Myocyte (in vitro differentiated cells): ENCODE measurements around the gene HAAO. TPM values are rescaled to one million over a fixed set of nuclear protein-coding genes. Genes with fewer than 3 reads are reported as not detected.

Source experiments
- DNase-seq: peaks from one replicate; pipeline ENCODE4 v3.0.0-alpha.2; 2012; ENCODE audit warnings: low read depth
- total RNA-seq: library from RNA; depleted of rRNA; stranded (reverse); fragments of >200 nt; gene quantifications from 2 replicates; pipeline ENCODE4 v1.2.3, GENCODE V29; 2014

Gene HAAO
- total RNA-seq, 1 donor from 2014 or later, result not detected

DNA sequence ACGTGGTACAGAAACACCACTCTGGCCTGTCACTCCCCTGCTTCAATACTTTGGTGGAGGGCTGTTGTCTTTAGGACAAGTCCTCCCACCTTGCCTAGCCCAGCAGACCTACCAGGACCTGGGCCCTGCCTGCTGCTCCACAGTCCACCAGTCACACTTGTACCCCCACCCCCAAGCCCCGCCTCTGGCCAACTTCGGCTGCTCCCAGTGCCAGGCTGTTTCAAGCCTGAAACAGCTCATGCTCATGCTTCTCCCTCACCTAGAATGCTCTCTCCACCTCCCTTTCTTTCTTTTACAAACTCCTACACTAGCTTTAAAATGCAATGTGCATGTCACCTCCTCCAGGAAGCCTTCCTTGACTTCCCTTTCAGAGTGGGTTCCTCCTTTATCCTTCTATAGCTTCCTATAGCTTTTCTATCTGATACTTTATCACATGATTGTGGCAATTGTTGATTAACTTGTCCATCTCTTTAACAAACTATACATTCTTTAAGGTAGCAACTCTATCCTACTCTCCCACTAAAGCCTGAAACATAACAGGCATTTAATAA, 23.6 kb downstream of the HAAO start:
- no peak for DNase-seq

DNA sequence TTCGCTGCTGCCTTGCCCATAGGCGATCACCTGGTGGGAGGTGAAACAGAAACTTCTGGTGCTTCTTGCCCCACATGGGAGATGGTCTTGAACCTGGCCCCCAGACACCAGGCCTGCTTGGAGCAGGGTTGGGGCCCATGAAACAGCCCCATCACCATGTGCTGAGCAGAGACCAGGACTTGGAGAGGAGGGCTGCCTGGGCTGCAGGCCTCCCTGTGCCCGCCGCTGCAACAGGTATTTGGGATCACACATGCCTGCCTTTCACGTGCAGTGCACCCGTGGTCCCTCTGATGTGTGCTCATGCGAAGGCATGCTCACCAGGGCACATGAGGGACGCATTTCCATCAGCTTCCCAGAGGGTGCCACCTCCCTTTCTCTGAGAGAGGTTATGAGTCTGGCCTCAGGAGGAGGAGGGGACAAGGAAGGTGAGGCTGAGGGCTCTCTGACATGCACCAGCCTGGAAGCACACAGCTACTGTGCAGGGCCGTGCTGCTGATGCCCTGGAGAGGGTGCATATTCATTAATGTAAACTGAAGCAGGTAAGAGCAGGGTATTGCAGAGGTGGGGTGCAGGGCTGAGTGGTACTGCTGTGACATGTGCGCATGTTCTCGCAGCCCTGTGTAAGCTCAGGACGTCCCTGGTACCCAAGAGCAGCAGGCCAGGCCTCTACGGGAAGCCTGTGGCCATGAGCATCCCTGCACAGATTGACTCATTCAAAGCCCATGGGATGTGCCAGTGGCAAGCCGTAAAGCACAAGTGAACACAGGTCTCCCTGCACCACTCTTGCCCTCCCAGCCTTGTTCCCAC, 24.3 kb downstream of the HAAO start:
- DNase-seq, result no peak

DNA sequence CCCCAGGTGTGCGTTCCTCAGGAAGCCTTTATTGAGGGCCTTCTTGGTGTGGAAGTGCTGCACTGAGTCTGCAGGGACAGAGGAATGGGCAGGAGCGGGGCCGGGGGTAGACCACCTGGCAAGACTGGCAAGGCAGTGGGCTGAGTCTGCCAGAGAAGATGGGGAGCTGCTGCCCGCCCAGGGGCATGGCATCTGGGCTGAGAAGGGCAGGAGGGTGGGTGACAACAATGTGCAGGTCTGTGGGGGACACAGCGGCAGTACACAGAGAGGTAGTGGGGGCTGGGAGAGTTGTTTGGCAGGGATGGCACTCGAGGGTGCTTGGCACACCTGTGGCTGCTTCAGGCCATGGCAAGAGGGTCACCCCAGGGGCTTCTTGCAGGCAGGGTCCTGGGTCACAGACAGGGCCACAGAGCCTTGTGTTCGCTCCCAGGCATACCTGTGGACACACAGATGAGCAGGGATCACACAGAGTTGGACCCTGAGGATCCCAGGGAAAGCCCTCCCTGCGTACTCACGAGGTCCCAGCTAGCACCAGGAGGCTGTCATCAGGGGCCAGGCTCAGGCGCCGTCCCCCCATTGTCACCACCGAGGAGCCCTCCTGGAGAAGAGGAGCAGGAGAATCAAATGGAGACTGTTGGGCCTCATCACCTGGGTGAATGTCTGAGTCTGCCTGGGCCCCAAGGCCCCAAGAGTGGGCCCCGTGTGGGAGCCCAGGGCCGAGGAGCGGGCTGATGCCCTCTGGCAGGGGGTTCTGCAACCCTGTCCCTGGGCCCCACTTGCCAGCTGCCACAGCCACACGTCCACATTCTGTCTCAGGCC, 25.1 kb downstream of the HAAO start:
- no peak for DNase-seq

DNA sequence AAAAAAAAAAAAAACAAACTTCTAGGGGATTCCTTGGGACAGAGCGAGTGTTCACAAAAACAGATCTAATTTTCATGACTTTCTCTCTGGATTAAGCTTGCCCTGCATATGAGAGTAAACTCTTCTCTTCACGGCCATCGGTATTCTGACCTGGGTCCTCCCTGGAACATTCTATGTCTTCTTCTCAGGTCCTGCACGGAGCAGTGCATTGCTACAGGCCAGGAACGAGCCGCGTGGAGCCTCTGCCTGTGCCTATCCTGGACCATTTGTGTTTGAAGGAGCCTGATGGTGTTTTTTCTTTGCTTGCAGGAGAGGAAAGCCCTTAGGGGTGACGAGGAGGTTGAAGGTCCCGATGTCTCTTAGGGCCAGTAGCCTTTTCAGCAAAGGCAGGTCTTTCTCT, 26.7 kb downstream of the HAAO start:
- DNase-seq, result no peak

DNA sequence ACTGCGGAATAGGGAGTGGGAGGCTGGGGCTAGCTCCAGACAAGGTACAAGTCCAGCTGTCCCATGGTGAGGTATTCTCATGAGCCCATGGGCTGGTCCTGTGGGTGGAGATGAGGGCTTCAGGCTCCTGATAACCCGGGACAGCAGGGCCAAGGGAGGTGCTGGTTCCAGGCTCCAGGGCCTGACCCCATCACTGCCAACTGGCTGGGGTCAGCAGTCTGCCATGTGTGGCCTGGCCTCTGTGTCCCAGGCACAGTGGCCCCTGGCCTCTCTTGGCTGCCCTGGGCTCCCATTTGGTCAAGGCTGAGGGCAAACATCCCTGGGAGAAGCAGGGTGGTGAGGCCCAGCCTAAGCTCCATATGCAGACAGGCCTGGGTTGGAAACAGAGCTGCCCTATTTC, 27.5 kb downstream of the HAAO start:
- no peak for DNase-seq

DNA sequence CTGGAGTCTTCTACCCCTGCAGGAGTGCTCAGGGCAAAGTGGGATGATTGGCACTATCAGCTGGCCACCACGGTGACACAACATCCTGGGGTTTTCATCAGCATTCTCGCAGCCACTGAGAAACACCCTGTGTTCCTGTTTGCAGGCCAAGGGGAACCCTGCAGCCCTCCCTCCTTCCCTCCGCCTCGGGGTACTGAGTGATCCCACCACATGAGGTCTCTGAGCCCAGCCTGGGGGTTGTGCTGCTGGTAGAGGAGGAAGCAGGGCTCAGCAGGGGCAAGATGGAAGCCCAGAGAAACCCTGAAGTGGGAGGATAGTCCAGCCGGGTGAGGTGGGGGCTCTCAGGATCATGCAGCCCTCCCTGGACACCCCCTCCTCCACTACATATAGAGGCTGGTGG, 28.3 kb downstream of the HAAO start, which contains the start of gene OXER1:
OXER1 (minus strand) TSS at position 40 of the 400 bp plus-strand sequence. CDS start 73 bp downstream, outside the sequence.
- peak; percentile 88 for DNase-seq

DNA sequence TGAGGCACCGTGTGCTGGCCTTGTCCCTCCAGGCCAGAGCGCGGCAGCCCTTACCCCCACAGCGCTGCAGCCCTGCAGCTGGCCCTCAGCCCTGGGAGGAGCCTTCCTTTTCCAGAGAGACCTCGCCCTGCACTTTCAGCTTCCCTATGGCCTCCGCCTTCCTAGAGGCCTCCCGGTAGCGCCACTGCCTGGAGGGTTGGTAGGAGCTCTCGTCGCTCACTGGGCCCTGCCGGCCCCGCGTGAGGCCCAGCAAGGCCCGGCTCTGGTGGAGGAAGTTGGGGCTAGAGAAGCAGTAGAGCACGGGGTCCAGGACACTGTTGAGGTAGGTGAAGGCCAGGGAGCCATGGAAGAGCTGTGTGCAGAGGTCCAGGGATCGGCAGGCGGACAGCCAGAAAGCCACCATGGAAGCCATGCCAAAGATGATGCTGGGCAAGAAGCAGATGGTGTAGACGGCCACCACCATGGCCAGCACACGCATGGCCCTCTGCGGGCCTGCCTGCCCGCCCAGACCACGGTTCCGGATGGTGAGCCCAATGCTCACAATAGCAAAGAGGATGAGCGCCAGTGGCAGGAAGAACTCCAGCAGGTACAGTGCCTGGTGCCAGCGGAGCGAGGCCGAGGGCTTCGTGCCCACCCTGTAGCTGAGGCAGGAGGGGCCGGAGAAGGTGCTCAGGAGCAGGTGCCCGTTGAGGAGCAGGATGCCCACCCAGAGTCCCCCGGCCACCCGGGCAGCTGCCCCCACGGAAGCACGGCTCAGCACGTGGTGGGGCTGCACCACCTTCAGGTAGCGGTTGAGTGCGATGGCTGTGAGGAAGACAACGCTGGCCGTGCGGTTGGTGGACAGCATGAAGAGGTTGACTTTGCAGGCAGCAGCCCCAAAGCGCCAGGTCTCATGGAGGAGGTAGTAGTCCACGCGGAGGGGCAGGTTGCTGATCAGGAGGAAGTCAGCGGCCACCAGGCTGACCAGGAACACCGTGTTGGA, 29.3 kb downstream of the HAAO start:
- DNase-seq, result no peak

DNA sequence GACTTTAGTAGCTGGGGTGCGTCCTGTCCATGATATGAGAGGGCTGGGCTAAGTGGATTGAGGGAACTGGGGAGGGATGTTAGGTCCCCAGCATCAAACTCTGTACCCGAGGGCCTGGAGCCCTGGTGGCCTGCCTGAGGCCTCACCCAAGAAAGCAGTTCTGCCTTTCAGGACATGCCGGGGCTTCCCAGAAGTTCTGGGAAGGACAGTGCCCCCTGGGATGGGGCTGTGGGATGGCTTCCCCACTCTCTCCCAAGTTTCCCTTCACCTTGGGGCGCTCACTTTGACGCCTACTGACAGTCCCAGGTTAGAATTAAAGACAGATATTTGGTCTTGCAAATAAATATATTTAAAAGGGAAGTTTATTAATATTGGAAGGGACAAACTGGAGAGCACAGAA, 30.2 kb downstream of the HAAO start:
- DNase-seq, result no peak

DNA sequence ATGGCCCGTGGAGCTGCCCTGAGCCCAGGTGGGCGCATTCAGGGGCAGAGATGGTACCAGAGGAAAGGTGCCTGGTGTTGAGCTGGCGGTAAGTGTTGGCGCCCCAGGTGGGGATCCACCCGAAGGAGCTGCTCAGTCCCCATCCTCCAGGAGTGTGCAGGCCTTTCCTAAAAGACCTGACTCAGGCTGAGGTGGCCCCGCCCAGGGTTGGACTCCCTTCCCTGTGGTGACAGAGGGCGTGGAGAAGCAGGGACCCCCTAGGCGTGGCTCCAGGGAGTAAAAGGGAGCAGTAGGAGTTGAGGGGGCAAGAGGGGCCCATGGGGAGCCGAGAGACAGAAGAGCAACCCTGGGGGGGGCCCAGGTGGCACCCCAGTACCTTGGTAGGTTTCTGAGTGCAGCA, 30.8 kb downstream of the HAAO start:
- no peak for DNase-seq

DNA sequence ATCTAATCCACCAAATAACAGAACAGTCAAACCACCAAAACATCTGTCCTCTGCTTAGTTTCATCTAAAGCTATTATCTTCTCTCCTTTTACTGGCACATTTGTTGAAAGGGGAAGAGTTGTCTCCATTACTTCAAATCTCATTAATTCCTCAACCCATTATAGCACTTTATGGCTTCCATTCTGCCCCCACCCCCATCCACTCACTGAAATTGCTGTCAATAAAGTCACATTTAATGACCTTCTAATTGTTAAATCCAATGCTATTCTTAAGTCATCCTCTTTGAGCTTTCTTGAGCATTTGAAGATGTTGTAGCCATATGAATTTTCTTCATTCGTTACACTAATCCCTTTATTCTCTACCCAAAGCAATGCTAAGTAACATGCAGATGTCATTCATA, 33.6 kb downstream of the HAAO start:
- DNase-seq, result no peak

DNA sequence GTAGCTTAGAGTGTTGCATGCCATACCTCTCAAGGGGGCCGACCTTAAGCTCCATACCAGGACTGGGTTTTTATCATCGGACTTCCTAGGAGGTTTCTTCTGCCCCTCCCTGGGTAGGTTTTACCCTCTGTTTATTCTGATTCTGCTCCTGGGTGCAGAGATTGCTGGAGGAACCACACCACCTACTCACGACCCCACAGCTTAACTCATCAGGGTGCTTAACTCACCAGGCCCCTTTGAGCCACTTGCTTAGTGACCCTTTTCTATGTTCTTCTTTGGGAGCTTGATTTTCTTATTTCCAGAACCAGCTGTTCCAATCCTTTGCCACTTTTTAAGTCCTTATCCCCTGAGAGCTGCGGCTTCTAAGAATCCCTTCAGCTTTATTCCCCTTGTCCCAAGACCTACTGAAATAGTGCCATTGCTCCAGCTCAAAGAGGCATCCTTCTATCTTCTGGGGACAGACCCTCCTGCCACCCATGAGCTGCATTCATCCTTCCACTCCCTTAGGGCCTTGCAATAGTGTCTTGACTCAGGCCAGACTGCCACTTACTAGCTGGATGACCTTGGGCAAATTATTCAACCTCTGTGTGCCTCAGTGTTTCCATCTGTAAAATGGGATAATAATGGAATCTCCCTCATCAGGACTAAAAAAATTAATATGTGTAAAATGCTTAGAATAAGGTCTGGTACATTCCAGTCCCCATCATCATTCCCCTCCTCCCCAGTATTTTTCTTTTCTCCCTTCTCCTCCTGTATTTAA, 34.2 kb downstream of the HAAO start:
- DNase-seq, result no peak

DNA sequence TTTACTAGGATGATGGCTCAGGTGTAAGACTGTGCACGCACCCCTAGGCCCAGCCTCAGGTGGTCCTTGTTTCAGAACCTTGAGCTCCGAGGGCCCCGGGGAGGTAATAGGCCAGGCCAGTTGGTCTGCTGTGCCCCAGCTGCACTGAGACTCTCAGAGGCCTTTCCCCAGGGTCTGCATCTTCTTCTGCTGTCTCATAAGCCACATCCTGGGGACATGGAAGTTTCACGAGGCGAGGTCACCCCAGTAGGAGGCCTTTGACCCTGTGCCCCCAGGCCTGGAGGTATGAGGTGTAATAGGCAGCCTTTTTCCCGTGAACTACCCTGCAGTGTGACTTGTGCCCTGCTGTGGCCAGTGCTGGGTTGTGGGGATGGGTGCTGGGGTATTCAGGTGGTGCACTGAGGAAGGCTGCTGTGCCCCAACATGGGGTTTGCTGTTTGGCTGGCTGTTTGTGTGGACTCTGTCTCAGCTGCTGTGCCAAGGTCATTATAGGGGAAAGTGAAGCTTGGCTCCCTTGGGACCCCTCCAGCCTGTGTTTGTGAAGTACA, 35.3 kb downstream of the HAAO start:
- peak; percentile 45 for DNase-seq

DNA sequence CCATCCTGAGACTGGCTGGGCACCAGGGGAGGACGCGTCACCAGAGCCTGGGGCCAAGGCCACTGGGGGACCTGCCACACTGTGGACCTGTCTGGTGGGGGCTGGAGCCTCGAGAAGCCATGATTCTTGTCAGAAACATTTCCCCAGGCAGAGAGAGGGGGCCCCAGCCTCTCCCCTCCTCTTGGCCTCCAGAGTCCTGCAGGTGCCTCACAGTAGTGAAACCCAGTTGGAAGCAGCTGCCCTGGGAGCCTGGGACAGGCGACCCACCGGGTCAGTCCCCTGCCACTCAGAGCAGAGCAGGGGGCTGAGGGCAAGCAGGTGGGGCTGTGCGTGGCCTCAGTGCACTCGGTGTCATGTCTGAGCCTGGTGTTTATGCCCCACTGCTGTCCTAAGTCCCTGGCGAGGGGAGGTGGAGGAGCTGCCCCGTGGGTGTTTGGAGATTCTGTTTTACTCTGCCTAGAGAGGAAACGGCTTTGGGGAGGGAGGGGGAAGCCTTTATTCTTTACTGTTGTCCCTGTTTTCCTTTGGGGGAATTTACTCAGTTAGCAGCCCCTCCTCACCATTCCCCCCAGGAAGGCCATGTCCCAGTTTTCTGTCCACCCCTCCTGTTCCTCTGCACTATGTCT, 36.1 kb downstream of the HAAO start:
- DNase-seq, result no peak

DNA sequence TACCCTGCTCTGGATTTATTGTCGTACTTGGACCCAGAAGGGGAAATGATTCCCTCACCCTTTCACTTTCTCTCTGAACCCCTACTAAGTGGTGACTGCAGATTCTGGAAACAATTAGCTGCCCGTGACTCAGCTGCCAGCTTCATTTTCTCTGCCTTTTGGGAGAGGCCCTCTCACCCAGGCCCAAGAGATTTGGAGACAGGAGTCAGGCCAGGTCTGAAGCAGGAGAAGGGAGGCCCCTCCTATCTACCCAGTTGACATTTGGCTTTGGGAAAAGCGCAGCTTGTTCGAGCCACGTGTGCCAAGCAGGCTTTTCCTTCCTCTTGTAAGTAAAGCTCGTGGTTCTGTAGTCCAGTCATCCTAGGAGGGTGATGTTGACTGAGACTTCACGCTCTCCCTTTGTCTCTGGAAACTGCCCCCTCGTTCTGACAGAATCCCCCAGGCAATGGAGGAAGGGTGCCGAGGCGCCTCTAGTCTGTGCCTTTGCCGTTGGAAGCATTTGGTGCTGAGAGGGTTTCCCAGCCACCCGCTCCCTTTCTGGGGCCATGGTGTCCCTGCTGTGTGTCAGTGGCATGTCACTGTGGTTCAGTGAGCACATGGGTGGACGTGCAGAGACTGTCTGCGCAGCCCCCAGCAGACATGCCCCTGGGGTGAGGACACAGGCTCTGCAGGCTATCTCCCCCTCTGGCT, 37.0 kb downstream of the HAAO start:
- DNase-seq, result no peak

DNA sequence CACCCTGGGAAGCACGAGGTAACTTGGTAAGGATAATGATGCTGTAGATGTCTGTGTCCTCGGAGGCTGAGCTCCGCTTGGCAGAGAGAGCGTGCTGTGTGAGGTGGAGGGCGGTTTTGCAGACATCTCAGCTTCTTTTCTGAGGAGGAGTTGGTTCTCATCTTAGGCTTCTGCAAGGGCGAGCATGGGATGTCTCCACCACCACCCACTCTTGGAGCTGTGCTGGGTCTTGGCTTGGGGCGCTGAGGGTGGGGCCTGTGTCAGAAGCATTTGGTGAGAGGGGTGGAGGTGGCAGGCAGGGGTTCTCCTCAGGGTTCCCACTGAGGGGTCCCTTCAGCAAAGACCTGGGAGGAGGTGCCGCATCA, 37.6 kb downstream of the HAAO start:
- DNase-seq, result no peak

DNA sequence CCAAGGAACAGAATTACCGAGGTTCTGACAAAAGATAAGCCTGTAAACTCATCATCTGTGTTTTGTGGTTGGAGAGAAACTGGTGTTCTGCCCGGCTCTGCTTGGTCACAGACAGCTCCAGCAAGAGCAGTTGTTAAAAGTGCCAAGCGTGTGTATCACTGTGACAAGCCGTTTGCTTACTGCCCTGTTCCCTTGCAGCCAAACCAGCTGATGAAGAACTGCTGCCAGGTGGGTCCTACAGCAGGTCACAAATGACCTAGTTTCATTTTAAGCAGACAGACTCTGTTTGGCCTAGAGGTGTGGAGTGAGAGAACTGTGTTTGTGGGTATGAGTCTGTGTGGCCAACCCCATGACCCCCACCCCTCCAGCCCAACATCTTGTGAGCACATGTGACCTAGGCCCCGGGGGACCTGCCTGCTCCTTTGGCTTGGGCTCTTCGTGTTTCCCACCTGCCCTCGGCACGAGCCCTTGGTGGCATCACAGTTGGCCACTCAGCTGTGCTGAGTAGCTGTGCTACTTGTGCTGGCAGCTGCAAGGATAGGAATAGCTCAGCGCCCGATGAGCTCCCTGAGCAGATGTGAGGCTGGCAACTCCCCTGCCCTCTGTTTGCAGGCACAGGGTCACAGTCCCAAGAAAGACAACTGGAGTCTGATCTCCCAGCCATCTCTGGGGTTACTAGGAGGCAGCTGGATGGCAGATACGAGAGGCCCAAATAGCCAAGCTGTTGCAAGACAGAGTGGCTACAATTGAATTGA, 38.2 kb downstream of the HAAO start:
- DNase-seq, result peak; percentile 99

DNA sequence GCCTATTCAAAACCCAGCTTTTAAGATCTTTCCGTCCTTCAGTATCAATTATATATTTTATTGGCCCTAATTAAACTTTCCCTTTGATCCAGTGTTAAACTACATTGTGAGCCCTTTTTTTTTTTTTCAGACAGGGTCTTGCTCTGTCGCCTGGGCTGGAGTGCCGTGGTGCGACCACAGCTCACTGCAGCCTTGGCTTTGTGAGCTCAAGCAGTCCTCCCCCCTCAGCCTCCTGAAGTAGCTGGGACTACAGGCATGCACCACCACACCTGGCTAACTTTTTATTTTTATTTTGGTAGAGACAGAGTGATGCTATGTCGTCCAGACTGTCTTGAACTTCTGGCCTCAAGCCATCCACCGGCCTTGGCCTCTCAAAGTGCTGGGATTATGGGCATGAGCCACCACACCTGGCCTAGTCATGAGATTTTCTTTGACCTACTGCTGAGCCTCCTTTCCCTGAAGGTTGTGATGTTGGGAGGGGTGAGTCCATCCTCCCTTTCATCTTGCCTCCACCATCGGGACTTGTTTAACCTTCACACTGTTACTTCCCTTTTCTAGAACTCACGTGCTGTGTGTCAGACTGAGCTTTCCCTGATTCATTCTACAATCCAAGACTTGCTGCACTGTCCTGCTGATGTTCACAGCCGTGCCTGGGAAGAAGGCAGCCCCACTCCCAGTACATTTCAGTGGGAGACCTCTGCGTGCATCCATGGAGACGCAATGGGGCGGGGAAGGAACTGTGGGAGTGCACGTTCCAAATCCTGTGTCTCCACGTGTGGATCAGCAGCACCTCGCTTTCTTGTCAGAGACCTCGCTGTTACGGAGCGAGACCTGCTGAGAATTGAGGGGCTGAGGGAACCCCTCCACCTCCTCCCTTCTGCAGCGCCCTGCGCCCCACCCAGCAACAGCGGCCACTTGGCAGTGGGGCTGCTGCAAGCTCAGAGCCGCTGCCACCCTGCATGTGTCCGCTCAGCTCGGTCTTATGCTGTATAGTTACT, 39.3 kb downstream of the HAAO start:
- peak; percentile 36 for DNase-seq
